WI38 (cell line): ENCODE results near the gene POR.

Experiments
- H3K4me3 ChIP-seq: 2 replicates; pipeline ENCODE4 v1.5.1; 2011; ENCODE audit warnings: low read depth, mild to moderate bottlenecking, control low read depth, low read length
- CTCF ChIP-seq: IDR thresholded peaks from 2 replicates; pipeline ENCODE4 v1.5.1; 2012; ENCODE audit warnings: low read depth, mild to moderate bottlenecking, control low read depth, low read length

POR gene

GRCh38 chr7:75967487-75967997 is 52.6 kb downstream of the POR start:
- no peak for TF ChIP-seq CTCF

DNA sequence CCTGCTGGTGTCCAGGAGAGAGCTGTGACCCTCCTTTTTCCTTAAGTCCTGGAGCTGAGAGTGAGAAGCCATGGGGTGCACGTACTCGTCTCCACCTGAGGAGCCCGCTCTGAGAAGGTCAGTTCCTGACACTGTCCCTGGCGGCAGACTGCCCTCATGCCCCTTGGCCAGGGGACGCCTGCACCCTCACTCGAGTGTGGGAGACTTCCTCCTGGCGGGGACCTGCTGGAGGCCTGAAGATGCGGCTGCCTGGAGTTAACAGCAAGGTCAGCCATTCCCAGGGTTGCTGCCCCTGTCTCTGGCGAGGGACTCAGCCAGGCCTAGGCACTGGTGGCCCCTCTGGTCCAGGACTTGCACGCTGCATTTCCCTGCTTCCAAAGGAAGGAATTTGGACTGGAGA is 53.1 kb downstream of the POR start:
- H3K4me3 ChIP-seq = no peak overlapping the region
- no peak for TF ChIP-seq CTCF

More at GRCh38 chr7:75967487-75967997, 52.6 kb downstream of the POR start:
- no peak overlapping the region for H3K4me3 ChIP-seq

DNA sequence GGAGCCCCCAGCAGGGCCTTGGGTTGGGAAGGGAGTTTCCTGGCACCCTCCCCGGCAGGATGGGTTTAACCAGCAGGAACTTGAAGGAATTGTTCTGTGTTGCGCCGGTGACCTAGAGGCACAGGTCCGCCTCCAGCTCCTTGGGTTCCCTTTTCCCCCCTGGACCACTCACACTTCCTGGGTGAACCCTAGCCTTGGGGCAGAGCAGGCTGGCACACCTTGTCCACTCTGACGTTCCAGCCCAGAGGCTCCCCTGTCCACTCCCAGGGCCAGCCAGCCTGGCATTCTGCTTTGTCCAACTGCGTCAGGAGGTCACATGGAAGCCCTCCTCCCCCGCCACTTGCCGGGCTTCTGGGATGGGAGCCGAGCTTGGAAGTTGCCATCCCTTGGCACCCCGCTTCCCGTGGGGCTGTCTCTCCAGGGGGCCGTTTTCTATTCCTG is 53.6 kb downstream of the POR start:
- no peak for TF ChIP-seq CTCF
- no peak overlapping the region for H3K4me3 ChIP-seq

GRCh38 chr7:75969182-75969581 is 54.2 kb downstream of the POR start:
- H3K4me3 ChIP-seq = no peak overlapping the region

DNA sequence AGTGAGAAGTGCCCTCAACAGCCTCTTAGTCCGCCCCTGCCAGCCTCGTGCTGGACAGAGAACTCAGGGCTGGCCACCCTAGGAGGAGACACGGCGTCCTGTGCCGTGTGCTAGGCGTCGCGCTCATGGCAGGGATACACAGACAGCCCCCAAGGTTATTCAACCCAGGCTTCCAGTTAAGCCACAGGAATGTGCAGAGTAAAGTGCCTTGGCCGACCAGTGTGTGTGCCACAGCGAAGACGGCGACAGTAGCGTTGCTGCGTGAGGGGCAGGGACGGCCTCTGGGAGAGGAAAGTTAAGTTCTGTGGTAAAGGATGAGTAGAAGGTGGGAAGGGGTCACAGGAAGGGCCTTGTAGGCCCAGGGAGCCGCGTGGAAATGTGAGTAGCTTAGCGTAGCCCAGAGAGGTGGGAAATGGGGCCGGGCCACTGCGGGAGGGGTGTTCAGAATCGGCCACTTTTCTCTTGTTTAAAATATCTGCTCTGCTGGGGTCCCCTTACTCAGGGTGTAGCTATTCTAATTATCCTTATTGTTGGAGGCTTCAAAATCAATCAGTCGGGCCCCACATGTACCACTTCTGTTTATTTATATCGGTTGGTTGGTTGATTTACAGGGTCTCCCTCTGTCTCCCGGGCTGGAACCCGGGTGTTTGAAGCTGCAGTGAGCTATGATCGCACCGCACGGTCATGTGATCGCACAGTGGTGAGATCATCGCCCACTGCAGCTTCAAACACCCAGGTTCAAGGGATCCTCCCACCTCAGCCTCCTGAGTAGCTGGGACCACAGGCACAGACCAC is 54.9 kb downstream of the POR start:
- no peak for TF ChIP-seq CTCF
- no peak overlapping the region for H3K4me3 ChIP-seq

More at GRCh38 chr7:75969182-75969581, 54.2 kb downstream of the POR start:
- no peak for TF ChIP-seq CTCF

DNA sequence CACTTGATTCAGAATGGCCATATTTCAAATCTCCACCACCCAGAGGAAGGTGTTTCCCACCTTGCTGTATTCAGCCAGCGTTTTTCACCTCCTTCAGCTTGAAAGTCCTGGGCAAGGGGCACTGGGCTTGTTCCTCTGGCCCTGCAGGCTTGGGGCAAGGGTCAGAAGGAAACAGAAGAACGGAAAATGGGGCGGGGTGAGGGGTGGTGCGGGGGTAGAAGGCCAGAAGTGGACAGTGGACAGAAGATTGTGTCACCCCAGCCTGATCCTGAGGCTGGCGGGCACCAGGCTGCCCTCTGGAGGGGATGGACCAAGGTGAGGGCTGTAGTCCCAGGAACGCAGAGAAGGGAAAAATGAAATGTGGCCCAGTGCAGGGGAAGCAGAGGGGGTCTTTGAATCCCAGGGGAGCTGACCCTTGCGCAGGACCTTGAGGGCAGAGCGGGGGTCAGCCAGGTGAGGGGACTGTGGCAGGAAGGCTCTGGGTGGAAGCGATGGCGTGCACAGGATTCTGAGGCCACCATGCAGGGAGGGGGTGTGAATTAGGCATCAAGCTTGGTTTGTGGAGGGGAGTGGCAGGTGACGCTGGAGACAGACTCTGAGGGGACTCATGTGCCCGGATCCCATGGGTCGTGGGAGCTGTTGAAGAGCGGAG is 56.5 kb downstream of the POR start:
- no peak for TF ChIP-seq CTCF
- no peak overlapping the region for H3K4me3 ChIP-seq
